Fibroblast of lung (primary cell): ENCODE results near the gene TACC2. TPM values are rescaled to one million over a fixed set of nuclear protein-coding genes. Genes with fewer than 3 reads are reported as not detected.

Source experiments
- DNase-seq, 2 donors: peaks; one replicate each; pipeline versions ENCODE4 v3.0.0 to v3.0.0-alpha.2; 2010; ENCODE audit warnings: low read depth in 2 of 2
- H2AFZ ChIP-seq: 2 replicates; pipeline ENCODE4 v1.5.1; 2012; ENCODE audit warnings: low read length, control low read depth, inconsistent platforms
- H3K27ac ChIP-seq: 2 replicates; pipeline ENCODE4 v1.5.1; 2011; ENCODE audit warnings: low read length, control low read depth; ENCODE audit not compliant: insufficient read depth
- H3K27me3 ChIP-seq: 2 replicates; pipeline ENCODE4 v1.5.1; 2011; ENCODE audit warnings: mild to moderate bottlenecking, low read length; ENCODE audit not compliant: control insufficient read depth, insufficient read depth
- H3K36me3 ChIP-seq: 2 replicates; pipeline ENCODE4 v1.5.1; 2011; ENCODE audit warnings: low read length; ENCODE audit not compliant: control insufficient read depth, insufficient read depth
- H3K4me1 ChIP-seq: 2 replicates; pipeline ENCODE4 v1.5.1; 2011; ENCODE audit warnings: low read length; ENCODE audit not compliant: control insufficient read depth, insufficient read depth; ENCODE audit errors: extremely low read depth
- H3K4me2 ChIP-seq: 2 replicates; pipeline ENCODE4 v1.5.1; 2011; ENCODE audit warnings: low read length, control low read depth; ENCODE audit not compliant: insufficient read depth; ENCODE audit errors: extremely low read depth
- H3K4me3 ChIP-seq, 4 experiments: fragments of 200-600 bp in 1 of 4; sonication (generic) in 1 of 4; replicated peaks in 1 of 4; 2 replicates each; pipeline ENCODE4 v1.5.1; 2011 to 2016; ENCODE audit warnings: low read length in 4 of 4, low read depth in 3 of 4, mild to moderate bottlenecking in 3 of 4, control low read depth in 2 of 4, inconsistent platforms in 1 of 4, mixed read lengths in 1 of 4; ENCODE audit not compliant: insufficient read depth in 1 of 4; ENCODE audit errors: control extremely low read depth in 1 of 4
- H3K79me2 ChIP-seq: 2 replicates; pipeline ENCODE4 v1.5.1; 2012; ENCODE audit warnings: mild to moderate bottlenecking, low read length, inconsistent platforms; ENCODE audit not compliant: control insufficient read depth, insufficient read depth
- H3K9ac ChIP-seq: 2 replicates; pipeline ENCODE4 v1.5.1; 2011; ENCODE audit warnings: mild to moderate bottlenecking, low read length, control low read depth; ENCODE audit not compliant: insufficient read depth
- H3K9me3 ChIP-seq: 2 replicates; pipeline ENCODE4 v1.5.1; 2012; ENCODE audit warnings: low read depth, low read length; ENCODE audit not compliant: control insufficient read depth, insufficient read depth
- H4K20me1 ChIP-seq: 2 replicates; pipeline ENCODE4 v1.5.1; 2011; ENCODE audit warnings: low read length; ENCODE audit not compliant: control insufficient read depth, insufficient read depth; ENCODE audit errors: extremely low read depth
- CTCF ChIP-seq, 2 donors: IDR thresholded peaks in 1 of 2; conservative IDR thresholded peaks in 1 of 2; 1 replicate in 1 of 2; 2 replicates in 1 of 2; pipeline ENCODE4 v1.5.1; 2011 to 2012; ENCODE audit warnings: low read length in 2 of 2, control low read depth in 1 of 2, inconsistent platforms in 1 of 2, low read depth in 1 of 2, mild to moderate bottlenecking in 1 of 2
- EZH2 ChIP-seq: IDR thresholded peaks from 2 replicates; pipeline ENCODE4 v1.5.1; 2012; ENCODE audit warnings: low read length, control low read depth, mild to moderate bottlenecking; ENCODE audit errors: missing control alignments
- polyA plus RNA-seq, 2 donors: library from polyadenylated mRNA; depleted of rRNA in 1 of 2; stranded (reverse) in 1 of 2; unstranded in 1 of 2; fragments of >200 nt; gene quantifications; 2 replicates each; pipeline ENCODE4 v1.2.1, GENCODE V29; 2011 to 2012; ENCODE audit warnings: missing spikeins in 1 of 2
- total RNA-seq: library from RNA; depleted of rRNA; stranded (reverse); fragments of >200 nt; gene quantifications from 2 replicates; pipeline ENCODE4 v1.2.1, GENCODE V29; 2014

Gene TACC2
- total and polyA plus RNA-seq, 2 donors (not counting 1 experiment from before 2014, with no cell fraction given) = 7.6 to 13.0 TPM

- Histone ChIP-seq H2AFZ (peak overlapping the region; percentile 10), H3K4me3 (no peak overlapping the region), H3K9ac (no peak overlapping the region), H3K27ac (no peak overlapping the region), H3K9me3 (no peaks in the 10 kb centered on the region), H3K36me3 (no peaks in the 10 kb centered on the region), H3K27me3 (peaks cover 2% of the 10 kb centered on the region), H4K20me1 (no peaks in the 10 kb centered on the region), H3K4me2 (peak overlapping the region; percentile 3), H3K4me1 (peaks cover 11% of the 10 kb centered on the region), H3K79me2 (no peaks in the 10 kb centered on the region)
- peak; percentile 22 to 55 for DNase-seq
- TF ChIP-seq EZH2 (no peak), CTCF (conservative IDR thresholded peaks at IDR 0.05 in 1 of 2, IDR thresholded peaks at IDR 0.05 in 1 of 2; ENCODE audit: low read depth in 1 of 2, low read length in 2 of 2) (no peak)
Measured at GRCh38 chr10:122282253-122282671, 293.3 kb downstream of the TACC2 start.

- Histone ChIP-seq H3K9ac (no peak overlapping the region), H3K9me3 (no peaks in the 10 kb centered on the region), H3K4me2 (no peak overlapping the region), H3K4me1 (peaks cover 12% of the 10 kb centered on the region), H4K20me1 (no peaks in the 10 kb centered on the region), H3K27me3 (peaks cover 2% of the 10 kb centered on the region), H3K27ac (no peak overlapping the region), H3K36me3 (no peaks in the 10 kb centered on the region), H2AFZ (no peak overlapping the region), H3K79me2 (no peaks in the 10 kb centered on the region), H3K4me3 (no peak overlapping the region)
- DNase-seq = no peak
- no peak for TF ChIP-seq CTCF (conservative IDR thresholded peaks at IDR 0.05 in 1 of 2, IDR thresholded peaks at IDR 0.05 in 1 of 2; ENCODE audit: low read depth in 1 of 2, low read length in 2 of 2)
- no peak for TF ChIP-seq EZH2
Measured at GRCh38 chr10:122282909-122283308, 293.9 kb downstream of the TACC2 start.

GRCh38 chr10:122285506-122286444, 296.8 kb downstream of the TACC2 start:
- TF ChIP-seq EZH2 (no peak), CTCF (conservative IDR thresholded peaks at IDR 0.05 in 1 of 2, IDR thresholded peaks at IDR 0.05 in 1 of 2; ENCODE audit: low read depth in 1 of 2, low read length in 2 of 2) (no peak)
- DNase-seq = no peak
- Histone ChIP-seq H3K9me3 (no peaks in the 10 kb centered on the region), H2AFZ (no peak overlapping the region), H3K27me3 (peaks cover 2% of the 10 kb centered on the region), H3K4me2 (no peak overlapping the region), H3K79me2 (no peaks in the 10 kb centered on the region), H3K9ac (no peak overlapping the region), H4K20me1 (no peaks in the 10 kb centered on the region), H3K4me1 (peaks cover 12% of the 10 kb centered on the region), H3K27ac (no peak overlapping the region), H3K36me3 (no peaks in the 10 kb centered on the region), H3K4me3 (no peak overlapping the region)
